Smooth muscle cell of the umbilical artery (primary cell): Measurements from ENCODE around the gene CSN1S1. TPM values are rescaled to one million over a fixed set of nuclear protein-coding genes. Genes with fewer than 3 reads are reported as not detected.

Source experiments
- total RNA-seq: library from RNA; depleted of rRNA; stranded (reverse); fragments of >200 nt; gene quantifications from 2 replicates; pipeline ENCODE4 v1.2.3, GENCODE V29; 2014

CSN1S1 gene
- total RNA-seq, result not detected in 2 replicates

DNA sequence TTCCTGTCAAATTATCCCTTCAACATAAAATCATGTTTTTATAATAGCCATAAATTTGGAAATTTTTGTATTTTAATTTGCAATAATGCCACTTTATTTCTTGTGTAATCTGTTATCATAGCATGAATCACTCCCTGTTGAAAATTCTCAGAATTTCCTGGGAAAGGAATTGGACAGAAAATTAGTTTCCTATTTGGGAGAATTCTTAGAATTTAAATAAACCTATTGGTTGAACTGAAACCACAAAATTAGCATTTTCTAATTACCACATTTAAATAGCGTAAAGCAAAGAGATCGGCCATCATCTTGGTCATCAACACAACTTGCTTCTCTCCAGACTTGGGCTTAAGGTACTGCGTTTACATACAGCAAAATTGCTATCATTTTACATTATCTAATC is at the start of gene CSN1S1:
Gene CSN1S1, plus strand, starts transcription at position 301 of the 400 bp plus-strand sequence. CDS start 1,488 bp downstream, outside the sequence.

DNA sequence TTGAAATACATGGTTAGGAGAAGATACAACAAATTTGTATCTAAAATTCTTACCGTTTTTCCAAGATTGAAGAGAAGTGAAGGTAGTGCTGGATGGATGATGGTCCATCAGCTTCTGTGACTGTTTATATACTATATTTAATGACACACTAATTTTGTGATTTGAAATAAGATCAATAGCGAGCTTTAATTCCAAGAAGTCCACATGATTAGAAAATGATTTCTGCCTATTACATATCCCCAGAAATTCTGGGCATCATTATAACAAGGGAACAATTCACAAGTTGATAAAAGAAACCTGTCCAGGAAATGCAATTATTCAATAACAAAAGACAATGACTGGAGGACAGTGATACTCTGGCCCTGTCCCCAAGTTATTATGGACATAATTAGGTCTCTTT is 34.8 kb downstream of the CSN1S1 start, which contains the start of gene CSN2:
Gene CSN2, minus strand, starts transcription at position 101 of the 400 bp plus-strand sequence. CDS start 4,733 bp downstream, outside the sequence.

DNA sequence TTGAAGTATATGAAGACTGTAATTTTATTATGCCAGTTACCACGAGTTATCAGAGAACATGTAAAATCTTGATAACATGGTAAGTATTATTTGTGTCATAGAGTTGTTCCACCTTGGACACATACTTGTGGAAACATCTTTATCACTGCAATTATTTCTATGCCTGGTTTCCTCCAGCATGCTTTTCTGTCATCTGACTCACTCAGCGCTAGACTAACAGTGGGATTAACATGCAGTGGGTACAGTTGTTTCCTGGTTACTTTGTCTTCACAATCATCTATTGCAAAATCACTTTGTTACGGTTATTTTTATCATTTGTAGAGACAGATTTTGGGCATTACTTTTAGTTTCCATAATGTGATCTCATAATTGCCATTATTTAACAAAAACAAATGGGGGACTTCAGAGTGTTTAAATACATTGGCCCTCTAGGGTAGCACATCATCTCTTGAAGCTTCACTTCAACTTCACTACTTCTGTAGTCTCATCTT is 64.7 kb downstream of the CSN1S1 start, which contains the start of gene STATH:
Gene STATH, plus strand, starts transcription at position 441 of the 491 bp plus-strand sequence. CDS start 2,472 bp downstream, outside the sequence.

Other genes with a start within 250 kb of the CSN1S1 start
- 0.59 and 6.0 TPM in 2 replicates for gene SULT1B1, start 170.4 kb upstream of the CSN1S1 start, total RNA-seq
- gene SULT1E1, start 70.9 kb upstream of the CSN1S1 start, total RNA-seq, result 7.5 and 9.2 TPM in 2 replicates
- not detected in 2 replicates for gene CSN2, start 34.7 kb downstream of the CSN1S1 start, total RNA-seq
- not detected in 2 replicates for gene STATH, start 64.9 kb downstream of the CSN1S1 start, total RNA-seq
- gene HTN3, start 97.4 kb downstream of the CSN1S1 start, total RNA-seq, result not detected in 2 replicates
- gene HTN1, start 119.4 kb downstream of the CSN1S1 start, total RNA-seq, result not detected in 2 replicates
- not detected in 2 replicates for gene PRR27, start 223.2 kb downstream of the CSN1S1 start, total RNA-seq